Pulmonary artery endothelial cell (primary cell): ENCODE data around the gene TMPRSS3. TPM values are rescaled to one million over a fixed set of nuclear protein-coding genes. Genes with fewer than 3 reads are reported as not detected.

Source experiments
- DNase-seq: peaks from one replicate; pipeline ENCODE4 v3.0.0-alpha.2; 2011; ENCODE audit warnings: low read depth, low spot score
- total RNA-seq: library from RNA; depleted of rRNA; stranded (reverse); fragments of >200 nt; gene quantifications from 2 replicates; pipeline ENCODE4 v1.2.3, GENCODE V29; 2014

TMPRSS3 gene
- total RNA-seq, 1 donor from 2014 or later = not detected

GRCh38 chr21:42389449-42389835 lies 6.4 kb downstream of the TMPRSS3 start:
- DNase-seq = no peak

DNA sequence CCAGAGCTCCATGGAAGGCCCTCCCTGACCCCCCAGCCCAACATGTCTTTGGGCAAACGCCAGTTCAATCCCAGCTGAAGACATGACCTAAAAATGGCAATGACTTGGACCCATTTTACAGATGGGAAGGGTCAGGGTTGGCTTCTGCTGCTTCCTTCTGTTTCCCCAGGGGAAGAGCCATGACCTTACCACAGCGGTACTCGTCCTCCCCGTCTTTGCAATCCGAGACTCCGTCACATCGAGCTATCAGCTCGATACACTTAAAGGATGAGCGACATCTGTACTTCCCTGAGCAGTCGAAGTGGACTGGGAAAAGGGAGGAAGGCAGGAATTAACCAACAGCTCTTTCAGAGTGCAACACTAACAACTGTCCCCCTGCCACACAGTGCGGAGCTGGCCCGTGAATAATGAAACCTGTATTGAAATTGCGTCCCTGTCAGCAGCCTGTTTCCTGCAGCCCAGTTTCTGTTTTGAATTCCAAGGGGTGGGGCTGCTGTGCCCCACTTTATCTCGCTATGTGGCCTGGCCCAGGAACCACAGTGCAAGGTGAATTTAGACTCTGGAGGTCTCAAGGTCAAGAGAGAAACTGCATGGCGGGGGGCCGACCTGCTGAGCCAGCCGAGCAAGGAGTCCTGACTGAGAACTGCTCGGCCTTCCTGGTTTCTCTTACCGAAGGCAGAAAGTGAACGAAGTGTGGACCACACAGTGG lies 7.0 kb downstream of the TMPRSS3 start:
- no peak for DNase-seq

- DNase-seq = no peak
Observed at GRCh38 chr21:42387843-42388340, 8.0 kb downstream of the TMPRSS3 start.

- DNase-seq = no peak
Observed at GRCh38 chr21:42387164-42387563, 8.7 kb downstream of the TMPRSS3 start.

GRCh38 chr21:42386034-42386591 lies 9.7 kb downstream of the TMPRSS3 start:
- no peak for DNase-seq

GRCh38 chr21:42385619-42386018 lies 10.2 kb downstream of the TMPRSS3 start:
- no peak for DNase-seq

DNA sequence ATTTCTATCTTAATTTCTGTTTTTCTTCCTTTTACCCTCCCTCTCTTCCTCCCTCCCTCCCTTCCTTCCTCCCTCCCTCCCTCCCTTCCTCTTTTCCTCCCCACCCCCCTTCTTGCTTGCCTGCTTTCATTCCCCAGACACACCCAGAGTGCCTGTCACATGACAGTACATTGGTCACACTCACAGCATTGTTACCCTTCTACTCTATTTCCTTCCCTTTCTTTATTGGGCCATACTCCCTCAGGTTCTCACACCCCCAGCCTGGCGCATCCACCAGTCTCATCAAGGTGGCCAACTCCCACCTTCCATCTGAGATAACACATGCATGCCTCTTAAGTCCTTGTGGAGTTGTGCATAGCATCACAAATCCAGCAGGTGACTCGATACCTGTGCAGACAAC lies 10.9 kb downstream of the TMPRSS3 start:
- DNase-seq = no peak

DNA sequence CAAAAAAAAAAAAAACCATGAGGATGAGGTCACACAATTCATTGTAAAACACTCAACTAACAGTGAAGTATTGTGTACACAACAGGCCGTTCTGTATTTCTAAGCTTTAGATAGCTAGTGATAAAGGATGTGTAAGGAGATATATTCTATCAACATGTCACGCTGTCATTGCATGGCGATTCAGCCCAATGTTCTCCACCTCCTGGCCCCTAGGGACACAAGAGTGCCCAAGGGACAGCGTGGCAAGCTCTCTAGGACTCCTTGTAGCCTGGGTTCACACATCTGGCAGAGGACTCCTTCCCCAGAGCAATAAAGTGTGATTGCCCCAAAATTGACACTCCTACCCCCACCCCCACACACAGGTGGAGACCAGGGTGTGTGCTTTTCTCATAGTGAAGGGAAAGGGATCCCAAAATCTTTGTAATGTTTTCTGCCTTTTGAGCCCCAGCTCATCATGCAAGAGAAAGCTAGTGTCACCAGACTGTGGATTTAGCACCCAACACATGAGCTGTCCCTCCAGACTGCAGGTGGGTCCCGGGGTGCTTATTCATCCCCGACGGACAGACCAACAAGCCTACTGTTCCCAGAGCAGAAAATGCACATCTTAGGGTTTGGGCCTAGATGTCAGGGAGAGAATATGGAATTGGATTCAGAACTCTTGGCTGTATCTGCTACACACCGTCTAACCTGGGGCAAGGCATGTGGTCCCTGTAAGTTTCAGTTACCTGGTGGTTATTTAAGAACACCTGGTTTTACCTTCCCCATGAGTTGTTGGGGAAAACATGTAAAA lies 11.5 kb downstream of the TMPRSS3 start:
- no peak for DNase-seq

GRCh38 chr21:42383331-42383730 lies 12.5 kb downstream of the TMPRSS3 start:
- no peak for DNase-seq

DNA sequence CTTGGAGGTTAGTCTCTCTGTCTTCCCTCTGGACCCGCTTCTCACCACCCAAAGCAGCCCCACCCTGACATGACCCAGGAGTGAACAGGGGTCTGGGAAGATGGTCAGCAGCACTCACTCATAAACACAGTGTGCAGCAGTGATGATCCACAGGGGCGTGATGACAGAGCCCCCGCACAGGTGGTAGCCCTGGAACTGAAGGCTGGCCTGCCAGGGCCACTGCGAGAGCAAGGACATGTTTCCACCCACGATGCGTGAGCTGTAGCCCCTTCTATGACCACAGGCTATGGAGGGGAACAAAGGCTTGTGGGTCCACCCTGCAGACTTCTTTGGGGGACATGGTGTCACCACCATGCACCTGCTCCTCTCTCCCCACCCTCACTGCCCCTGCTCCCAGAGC lies 12.9 kb downstream of the TMPRSS3 start:
- no peak for DNase-seq

DNA sequence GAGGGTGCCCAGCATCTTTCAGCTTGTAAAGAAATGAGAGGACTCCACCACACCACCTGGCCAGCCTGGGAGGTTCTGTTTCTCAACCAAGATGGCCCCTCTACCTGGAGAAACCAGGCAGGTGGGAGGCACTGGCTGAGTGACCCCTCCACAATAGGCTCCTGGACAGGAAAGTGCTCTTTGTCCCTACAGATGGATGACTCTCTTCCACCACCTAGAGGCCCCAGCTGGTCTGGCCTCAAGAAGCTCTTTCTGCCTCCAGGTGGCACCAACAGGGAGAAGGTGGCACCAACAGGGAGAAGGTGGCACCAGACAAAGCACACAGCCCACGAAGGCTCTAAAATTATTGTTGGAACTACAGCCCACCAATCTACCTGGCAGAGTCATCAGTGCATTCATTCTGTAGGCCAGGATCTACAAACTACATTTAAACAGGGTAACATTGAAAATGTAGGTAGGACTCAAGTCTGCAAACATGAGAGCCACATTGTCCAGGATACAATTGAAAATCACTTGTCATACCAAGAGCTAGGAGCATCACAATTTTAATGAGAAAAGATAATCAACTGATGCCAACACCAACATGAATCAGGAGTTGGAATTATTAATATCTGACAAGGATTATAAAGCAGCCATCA lies 14.4 kb downstream of the TMPRSS3 start:
- DNase-seq = peak; percentile 15

DNA sequence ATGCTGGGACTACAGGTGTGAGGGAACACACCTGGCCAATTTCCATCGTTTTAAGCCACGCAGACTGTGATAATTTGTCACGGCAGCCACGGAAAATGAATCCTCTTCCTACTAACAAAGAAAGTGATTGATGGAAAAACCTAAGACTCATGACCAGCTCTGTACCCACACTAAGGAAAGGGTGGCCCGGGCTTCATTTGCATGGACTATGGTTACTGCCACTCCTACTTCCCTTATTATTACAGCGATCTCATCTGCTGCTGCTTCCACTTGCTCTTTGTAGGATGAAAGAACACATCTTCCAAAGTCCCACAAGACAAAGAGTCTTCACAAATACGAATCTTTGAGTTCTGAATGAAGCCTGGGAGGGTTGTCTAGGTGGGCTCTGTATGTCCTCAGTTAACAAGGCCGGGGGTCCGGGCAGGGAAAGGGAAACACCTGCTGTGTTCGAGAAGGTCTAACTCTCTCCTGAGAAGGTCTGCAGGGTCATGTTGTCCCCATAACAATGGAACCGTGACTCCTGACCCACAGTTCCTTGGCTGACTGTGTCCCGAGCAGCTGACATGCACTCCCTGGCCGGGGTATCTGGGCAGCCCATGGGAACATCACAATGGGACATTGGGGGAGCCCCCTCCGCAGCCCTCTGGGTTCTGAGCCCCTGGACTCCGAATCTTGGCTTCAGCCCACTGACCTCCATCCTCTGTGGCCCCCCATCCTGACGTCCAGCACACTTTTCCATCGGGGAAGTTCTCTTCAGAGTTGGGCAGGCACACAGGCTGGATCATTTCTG lies 16.2 kb downstream of the TMPRSS3 start:
- DNase-seq = no peak

GRCh38 chr21:42378418-42378817 lies 17.4 kb downstream of the TMPRSS3 start:
- DNase-seq = no peak

GRCh38 chr21:42377951-42378340 lies 17.9 kb downstream of the TMPRSS3 start:
- no peak for DNase-seq

GRCh38 chr21:42377211-42377950 lies 18.5 kb downstream of the TMPRSS3 start:
- DNase-seq = no peak

DNA sequence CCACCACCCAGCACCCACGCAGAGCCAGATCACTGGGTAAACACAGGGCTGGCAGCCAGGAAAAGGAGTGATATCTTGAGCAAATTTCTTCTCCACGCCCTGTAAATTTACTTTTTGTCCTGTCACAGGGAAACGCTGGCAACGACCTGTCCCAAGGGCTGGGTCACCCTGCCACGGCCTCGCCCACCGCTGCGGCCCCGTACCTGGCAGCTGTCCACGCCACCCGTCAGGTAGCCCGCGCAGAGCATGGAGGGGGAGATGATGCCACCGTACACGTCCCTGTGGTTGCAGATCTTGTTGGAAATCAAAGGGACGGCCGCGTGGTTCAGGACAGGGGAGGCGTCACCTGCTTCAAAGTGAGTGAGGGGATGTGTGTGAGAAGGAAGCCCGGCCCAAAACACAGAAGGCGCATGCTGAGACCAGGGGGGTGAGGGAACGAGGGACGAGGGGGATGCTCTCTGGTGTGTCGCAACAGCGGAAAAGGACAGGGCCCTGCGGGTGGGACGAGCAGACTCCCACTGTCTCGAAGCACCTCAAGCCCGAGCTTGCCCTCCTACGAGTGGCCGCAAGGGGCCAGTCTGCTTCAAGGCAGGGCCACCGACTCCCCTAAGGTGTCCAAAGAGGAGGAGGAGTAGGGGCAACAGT lies 19.4 kb downstream of the TMPRSS3 start:
- DNase-seq = no peak

- DNase-seq = no peak
Observed at GRCh38 chr21:42375966-42376337, 19.9 kb downstream of the TMPRSS3 start.

DNA sequence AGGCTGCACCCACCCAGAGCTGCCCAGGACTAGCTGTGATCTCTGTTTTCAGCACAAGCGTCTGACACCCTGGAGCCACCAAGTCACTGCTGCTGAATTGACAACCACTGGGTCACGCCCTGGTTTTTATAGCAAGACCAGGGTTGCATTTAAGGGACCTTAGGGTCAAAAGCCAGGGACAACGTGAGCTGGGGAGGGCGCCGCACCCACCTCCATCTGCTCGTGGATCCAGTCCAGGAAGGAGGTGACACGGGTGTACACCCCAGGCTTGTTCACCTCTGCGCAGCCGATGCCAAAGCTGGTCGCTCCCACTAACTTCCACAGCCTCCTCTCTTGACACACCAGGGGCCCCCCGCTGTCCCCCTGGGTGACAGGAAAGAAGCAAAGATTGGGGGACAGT lies 20.3 kb downstream of the TMPRSS3 start:
- DNase-seq = no peak

GRCh38 chr21:42374864-42375499 lies 20.9 kb downstream of the TMPRSS3 start:
- no peak for DNase-seq

GRCh38 chr21:42374457-42374856 lies 21.4 kb downstream of the TMPRSS3 start:
- no peak for DNase-seq
